CD4-positive, alpha-beta memory T cell (primary cell): ENCODE measurements around the gene ADH6. TPM values are rescaled to one million over a fixed set of nuclear protein-coding genes. Genes with fewer than 3 reads are reported as not detected.
"Not testable (repeated sequence)": the region's sequence is repeated elsewhere in the genome, so short reads cannot be mapped to it uniquely, and the experiment has no call there.

Source experiments
- CTCF ChIA-PET: fragments of 350-600 bp; sonication (Branson Sonifier 250); formaldehyde crosslinking; loops from one replicate; lab custom pipeline; 2021; ENCODE audit warnings: inconsistent platforms; ENCODE audit not compliant: partially characterized antibody; lab: Charles Lee
- POLR2A ChIA-PET: fragments of 350-600 bp; sonication (Branson Sonifier 250); formaldehyde crosslinking; loops from one replicate; lab custom pipeline; 2021; ENCODE audit not compliant: partially characterized antibody; lab: Charles Lee
- DNase-seq, 5 donors: peaks; one replicate each; pipeline versions ENCODE4 v3.0.0 to v3.0.0-alpha.2; 2020 to 2022; ENCODE audit warnings: mixed read lengths in 1 of 5
- H3K27ac ChIP-seq: one replicate; pipeline ENCODE4 v1.7.0; 2013; ENCODE audit warnings: low read depth, low read length
- H3K27me3 ChIP-seq: 2 replicates; pipeline ENCODE4 v1.7.0; 2013; ENCODE audit warnings: mild to moderate bottlenecking, low read length, moderate library complexity; ENCODE audit not compliant: insufficient read depth
- H3K36me3 ChIP-seq: 2 replicates; pipeline ENCODE4 v1.7.0; 2013; ENCODE audit warnings: mild to moderate bottlenecking, low read length, moderate library complexity; ENCODE audit not compliant: insufficient read depth
- H3K4me1 ChIP-seq: 2 replicates; pipeline ENCODE4 v1.7.0; 2013; ENCODE audit warnings: mild to moderate bottlenecking, low read length, moderate library complexity; ENCODE audit not compliant: insufficient read depth
- H3K4me3 ChIP-seq, 2 donors: one replicate each; pipeline ENCODE4 v1.7.0; 2013; ENCODE audit warnings: low read length in 2 of 2, mild to moderate bottlenecking in 1 of 2
- H3K9me3 ChIP-seq, 2 donors: one replicate each; pipeline ENCODE4 v1.7.0; 2013; ENCODE audit warnings: low read length in 2 of 2, control low read depth in 1 of 2; ENCODE audit not compliant: control insufficient read depth in 1 of 2
- H3K27ac Mint-ChIP-seq, 7 donors: one replicate each; pipeline ENCODE4 v1.8.0; 2020 to 2021; ENCODE audit warnings: mixed read lengths in 7 of 7, mild to moderate bottlenecking in 6 of 7, inconsistent platforms in 3 of 7, moderate library complexity in 3 of 7
- H3K27me3 Mint-ChIP-seq, 2 donors: one replicate each; pipeline ENCODE4 v1.8.0; 2020 to 2021; ENCODE audit warnings: mixed read lengths in 2 of 2
- H3K36me3 Mint-ChIP-seq, 2 donors: one replicate each; pipeline ENCODE4 v1.8.0; 2020 to 2021; ENCODE audit warnings: mixed read lengths in 2 of 2, inconsistent platforms in 1 of 2, mild to moderate bottlenecking in 1 of 2
- H3K4me1 Mint-ChIP-seq, 4 donors: one replicate each; pipeline ENCODE4 v1.8.0; 2020 to 2021; ENCODE audit warnings: mixed read lengths in 4 of 4, mild to moderate bottlenecking in 1 of 4
- H3K4me3 Mint-ChIP-seq, 8 donors: one replicate each; pipeline ENCODE4 v1.8.0; 2020 to 2021; ENCODE audit warnings: mixed read lengths in 8 of 8, mild to moderate bottlenecking in 7 of 8, moderate library complexity in 6 of 8, inconsistent platforms in 3 of 8
- H3K9me3 Mint-ChIP-seq, 8 donors: one replicate each; pipeline ENCODE4 v1.8.0; 2020 to 2021; ENCODE audit warnings: mixed read lengths in 8 of 8, mild to moderate bottlenecking in 5 of 8, inconsistent platforms in 3 of 8, moderate library complexity in 1 of 8
- intact Hi-C: fragments of 100-400 bp; cut with micrococcal nuclease; formaldehyde crosslinking; loops from one replicate; pipeline ENCODE4 v1.15.1; 2023
- polyA plus RNA-seq, 2 donors: library from polyadenylated mRNA; unstranded; fragments of 300-500 nt; fragmentation: Illumina TruSeq; gene quantifications; one replicate each; pipeline ENCODE4 v1.2.3, GENCODE V29; 2021
- total RNA-seq, 2 experiments: library from RNA; stranded (reverse); gene quantifications; one replicate each; pipeline ENCODE4 v1.2.3, GENCODE V29; 2021

ADH6 gene
- not detected for total RNA-seq
- polyA plus RNA-seq, result not detected

- Histone ChIP-seq H3K4me1 (no peaks in the 10 kb centered on the region), H3K27me3 (no peaks in the 10 kb centered on the region), H3K36me3 (no peaks in the 10 kb centered on the region), H3K4me3 (no peak within 1 kb of the TSS), H3K9me3 (no peaks in the 10 kb centered on the region), H3K27ac (no peak within 1 kb of the TSS)
- Mint-ChIP-seq H3K36me3 (no peaks in the 10 kb centered on the region), H3K27me3 (peaks cover 0 to 3% of the 10 kb centered on the region in 2 donors), H3K9me3 (peaks cover 0 to 12% (median 5%) of the 10 kb centered on the region in 8 donors), H3K4me1 (no peaks in the 10 kb centered on the region), H3K27ac (no peak within 1 kb of the TSS), H3K4me3 (no peak within 1 kb of the TSS)
- DNase-seq, result no peak
- CTCF ChIA-PET, result interaction anchor here (1.0 to 1.4 kb wide), 3 partner anchors 8 to 10 kb away, joined by 3 read pairs; no protein-coding TSS in a partner anchor
- POLR2A ChIA-PET, result no interaction called here
- intact Hi-C loops, result no loop called here
Observed at GRCh38 chr4:99219072-99219471, at the start of gene ADH6. TSS of gene ADH6 (minus strand) at chr4:99219246. CDS start at chr4:99219152, 94 bp downstream.

DNA sequence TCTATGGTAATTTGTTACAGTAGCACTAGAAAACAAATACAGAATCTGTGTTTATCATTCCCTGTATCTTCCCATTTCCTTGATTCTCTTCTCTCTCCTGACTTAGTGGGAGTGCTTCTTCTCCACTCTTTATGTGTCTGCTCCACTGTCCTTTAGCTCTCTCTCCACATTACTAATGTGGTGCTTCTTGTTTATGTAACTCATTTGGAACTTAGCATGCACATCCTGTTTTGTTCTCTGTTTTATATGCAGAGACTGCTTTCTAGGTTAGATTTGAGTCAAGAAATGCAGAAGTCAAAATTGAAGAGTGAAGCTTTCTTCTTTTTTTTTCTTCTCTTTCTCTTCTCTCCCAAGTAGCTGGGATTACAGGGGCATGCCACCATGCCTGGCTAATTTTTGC, 45.9 kb upstream of the ADH6 start:
- DNase-seq, result no peak
- Mint-ChIP-seq H3K27ac (no peak overlapping the region), H3K9me3 (peaks cover 2 to 28% (median 15%) of the 10 kb centered on the region in 8 donors), H3K4me1 (no peaks in the 10 kb centered on the region), H3K36me3 (peaks cover 0 to 4% of the 10 kb centered on the region in 2 donors), H3K27me3 (peaks cover 5 to 7% of the 10 kb centered on the region in 2 donors), H3K4me3 (no peak overlapping the region)
- no peaks in the 10 kb centered on the region for H3K9me3 ChIP-seq
- H3K4me1 ChIP-seq, result no peaks in the 10 kb centered on the region
- H3K4me3 ChIP-seq, result no peak overlapping the region
- CTCF ChIA-PET, result no interaction called here
- intact Hi-C loops, result no loop called here
- H3K27me3 ChIP-seq, result no peaks in the 10 kb centered on the region
- POLR2A ChIA-PET, result no interaction called here
- no peak overlapping the region for H3K27ac ChIP-seq
- H3K36me3 ChIP-seq, result no peaks in the 10 kb centered on the region

- Mint-ChIP-seq H3K4me1 (no peaks in the 10 kb centered on the region), H3K27ac (no peak overlapping the region), H3K9me3 (peaks cover 0 to 8% (median 2%) of the 10 kb centered on the region in 8 donors), H3K27me3 (no peaks in the 10 kb centered on the region), H3K4me3 (no peak overlapping the region), H3K36me3 (no peaks in the 10 kb centered on the region)
- intact Hi-C loops, result no loop called here
- no peaks in the 10 kb centered on the region for H3K9me3 ChIP-seq
- ChIA-PET POLR2A (no interaction called here), CTCF (no interaction called here)
- H3K4me1 ChIP-seq, result no peaks in the 10 kb centered on the region
- no peak overlapping the region for H3K27ac ChIP-seq
- no peaks in the 10 kb centered on the region for H3K36me3 ChIP-seq
- H3K27me3 ChIP-seq, result peaks cover 3% of the 10 kb centered on the region
- DNase-seq, result no peak
- no peak overlapping the region for H3K4me3 ChIP-seq
Observed at GRCh38 chr4:99252746-99253145, 33.7 kb upstream of the ADH6 start.

- Mint-ChIP-seq H3K4me1 (no peaks in the 10 kb centered on the region), H3K9me3 (peaks cover 0 to 34% (median 23%) of the 10 kb centered on the region in 8 donors), H3K36me3 (peaks cover 0 to 1% of the 10 kb centered on the region in 2 donors), H3K27ac (no peak overlapping the region), H3K4me3 (peak overlapping the region in 1 of 8 donors; percentile 27), H3K27me3 (peaks cover 0 to 3% of the 10 kb centered on the region in 2 donors)
- no peaks in the 10 kb centered on the region for H3K4me1 ChIP-seq
- peaks cover 3% of the 10 kb centered on the region for H3K27me3 ChIP-seq
- no peaks in the 10 kb centered on the region for H3K9me3 ChIP-seq
- H3K36me3 ChIP-seq, result no peaks in the 10 kb centered on the region
- DNase-seq, result no peak
- POLR2A ChIA-PET, result no interaction called here
- CTCF ChIA-PET, result no interaction called here
- no peak overlapping the region for H3K4me3 ChIP-seq
- no peak overlapping the region for H3K27ac ChIP-seq
- intact Hi-C loops, result no loop called here
Observed at GRCh38 chr4:99248714-99249113, 29.7 kb upstream of the ADH6 start.

- H3K9me3 Mint-ChIP-seq, result peaks cover 2 to 26% (median 11%) of the 10 kb centered on the region in 8 donors
- no peak overlapping the region for H3K27ac Mint-ChIP-seq
- no peak for DNase-seq
- H3K4me3 Mint-ChIP-seq, result no peak overlapping the region
- Histone ChIP-seq H3K36me3 (no peaks in the 10 kb centered on the region), H3K27ac (no peak overlapping the region), H3K4me1 (no peaks in the 10 kb centered on the region), H3K4me3 (no peak overlapping the region), H3K27me3 (no peaks in the 10 kb centered on the region), H3K9me3 (no peaks in the 10 kb centered on the region)
- CTCF ChIA-PET, result no interaction called here
- intact Hi-C loops, result no loop called here
- peaks cover 0 to 2% of the 10 kb centered on the region in 2 donors for H3K27me3 Mint-ChIP-seq
- H3K4me1 Mint-ChIP-seq, result no peaks in the 10 kb centered on the region
- no peaks in the 10 kb centered on the region for H3K36me3 Mint-ChIP-seq
- POLR2A ChIA-PET, result no interaction called here
Observed at GRCh38 chr4:99235955-99236354, 16.9 kb upstream of the ADH6 start.

GRCh38 chr4:99234331-99235010, 15.4 kb upstream of the ADH6 start:
- Mint-ChIP-seq H3K4me1 (peaks cover 0 to 2% (median 0%) of the 10 kb centered on the region in 4 donors), H3K9me3 (peaks cover 2 to 37% (median 15%) of the 10 kb centered on the region in 8 donors), H3K36me3 (no peaks in the 10 kb centered on the region), H3K4me3 (no peak overlapping the region), H3K27ac (no peak overlapping the region), H3K27me3 (peaks cover 0 to 5% of the 10 kb centered on the region in 2 donors)
- Histone ChIP-seq H3K9me3 (no peaks in the 10 kb centered on the region), H3K27ac (no peak overlapping the region), H3K4me3 (no peak overlapping the region), H3K4me1 (no peaks in the 10 kb centered on the region), H3K27me3 (no peaks in the 10 kb centered on the region), H3K36me3 (no peaks in the 10 kb centered on the region)
- intact Hi-C loops, result no loop called here
- no peak for DNase-seq
- ChIA-PET CTCF (no interaction called here), POLR2A (no interaction called here)

GRCh38 chr4:99233397-99233796, 14.4 kb upstream of the ADH6 start:
- H3K27ac ChIP-seq, H3K4me3 Mint-ChIP-seq, H3K27me3 Mint-ChIP-seq, H3K9me3 ChIP-seq, H3K27me3 ChIP-seq, H3K36me3 Mint-ChIP-seq, H3K4me3 ChIP-seq, H3K4me1 Mint-ChIP-seq, H3K4me1 ChIP-seq, H3K36me3 ChIP-seq, H3K27ac Mint-ChIP-seq, CTCF ChIA-PET, intact Hi-C loops, POLR2A ChIA-PET, DNase-seq: not testable (repeated sequence)
- H3K9me3 Mint-ChIP-seq, result peaks cover 2 to 38% (median 15%) of the 10 kb centered on the region in 8 donors
